Type B pancreatic cell (in vitro differentiated cells): Measurements from ENCODE around the gene SLC16A12. TPM values are rescaled to one million over a fixed set of nuclear protein-coding genes. Genes with fewer than 3 reads are reported as not detected.
A peak's percentile ranks its signal among the peaks of the same experiment; 100 is the strongest.

ENCODE experiments used
- DNase-seq: peaks from one replicate; pipeline ENCODE4 v3.0.0; 2021; ENCODE audit warnings: mixed read lengths; ENCODE audit not compliant: unreplicated experiment; ENCODE audit errors: extremely low spot score
- H3K27ac Mint-ChIP-seq: 2 replicates; pipeline ENCODE4 v1.8.0; 2021; ENCODE audit warnings: mild to moderate bottlenecking, mixed read lengths
- H3K27me3 Mint-ChIP-seq: 2 replicates; pipeline ENCODE4 v1.8.0; 2021; ENCODE audit warnings: mixed read lengths
- H3K36me3 Mint-ChIP-seq: 2 replicates; pipeline ENCODE4 v1.8.0; 2021; ENCODE audit warnings: mixed read lengths
- H3K4me1 Mint-ChIP-seq: one replicate; pipeline ENCODE4 v1.8.0; 2021; ENCODE audit warnings: mixed read lengths; ENCODE audit not compliant: unreplicated experiment
- H3K4me3 Mint-ChIP-seq: 2 replicates; pipeline ENCODE4 v1.8.0; 2021; ENCODE audit warnings: mild to moderate bottlenecking, mixed read lengths
- H3K9me3 Mint-ChIP-seq: 2 replicates; pipeline ENCODE4 v1.8.0; 2021; ENCODE audit warnings: mixed read lengths
- total RNA-seq: library from RNA; stranded (reverse); gene quantifications from 2 replicates; pipeline ENCODE4 v1.2.1, GENCODE V29; 2021; ENCODE audit warnings: low replicate concordance
- TF ChIP-seq, protein P1 (sequence below): fragments of 200-600 bp; sonication (generic); conservative IDR thresholded peaks from 2 replicates; pipeline ENCODE4 v1.5.0; 2021; ENCODE audit warnings: antibody characterized with exemption, mild to moderate bottlenecking

Gene SLC16A12
- total RNA-seq, 1 donor from 2014 or later, result 3.7 TPM

GRCh38 chr10:89481662-89482061 is 53.7 kb downstream of the SLC16A12 start:
- peak overlapping the region; percentile 79 for H3K27ac Mint-ChIP-seq
- no peak for DNase-seq
- peaks cover 20% of the 10 kb centered on the region for H3K4me1 Mint-ChIP-seq
- no peak overlapping the region for H3K4me3 Mint-ChIP-seq
- H3K27me3 Mint-ChIP-seq, result no peaks in the 10 kb centered on the region
- H3K9me3 Mint-ChIP-seq, result no peaks in the 10 kb centered on the region
- no peaks in the 10 kb centered on the region for H3K36me3 Mint-ChIP-seq
- TF ChIP-seq, protein P1, sequence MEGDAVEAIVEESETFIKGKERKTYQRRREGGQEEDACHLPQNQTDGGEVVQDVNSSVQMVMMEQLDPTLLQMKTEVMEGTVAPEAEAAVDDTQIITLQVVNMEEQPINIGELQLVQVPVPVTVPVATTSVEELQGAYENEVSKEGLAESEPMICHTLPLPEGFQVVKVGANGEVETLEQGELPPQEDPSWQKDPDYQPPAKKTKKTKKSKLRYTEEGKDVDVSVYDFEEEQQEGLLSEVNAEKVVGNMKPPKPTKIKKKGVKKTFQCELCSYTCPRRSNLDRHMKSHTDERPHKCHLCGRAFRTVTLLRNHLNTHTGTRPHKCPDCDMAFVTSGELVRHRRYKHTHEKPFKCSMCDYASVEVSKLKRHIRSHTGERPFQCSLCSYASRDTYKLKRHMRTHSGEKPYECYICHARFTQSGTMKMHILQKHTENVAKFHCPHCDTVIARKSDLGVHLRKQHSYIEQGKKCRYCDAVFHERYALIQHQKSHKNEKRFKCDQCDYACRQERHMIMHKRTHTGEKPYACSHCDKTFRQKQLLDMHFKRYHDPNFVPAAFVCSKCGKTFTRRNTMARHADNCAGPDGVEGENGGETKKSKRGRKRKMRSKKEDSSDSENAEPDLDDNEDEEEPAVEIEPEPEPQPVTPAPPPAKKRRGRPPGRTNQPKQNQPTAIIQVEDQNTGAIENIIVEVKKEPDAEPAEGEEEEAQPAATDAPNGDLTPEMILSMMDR, result no peak

DNA sequence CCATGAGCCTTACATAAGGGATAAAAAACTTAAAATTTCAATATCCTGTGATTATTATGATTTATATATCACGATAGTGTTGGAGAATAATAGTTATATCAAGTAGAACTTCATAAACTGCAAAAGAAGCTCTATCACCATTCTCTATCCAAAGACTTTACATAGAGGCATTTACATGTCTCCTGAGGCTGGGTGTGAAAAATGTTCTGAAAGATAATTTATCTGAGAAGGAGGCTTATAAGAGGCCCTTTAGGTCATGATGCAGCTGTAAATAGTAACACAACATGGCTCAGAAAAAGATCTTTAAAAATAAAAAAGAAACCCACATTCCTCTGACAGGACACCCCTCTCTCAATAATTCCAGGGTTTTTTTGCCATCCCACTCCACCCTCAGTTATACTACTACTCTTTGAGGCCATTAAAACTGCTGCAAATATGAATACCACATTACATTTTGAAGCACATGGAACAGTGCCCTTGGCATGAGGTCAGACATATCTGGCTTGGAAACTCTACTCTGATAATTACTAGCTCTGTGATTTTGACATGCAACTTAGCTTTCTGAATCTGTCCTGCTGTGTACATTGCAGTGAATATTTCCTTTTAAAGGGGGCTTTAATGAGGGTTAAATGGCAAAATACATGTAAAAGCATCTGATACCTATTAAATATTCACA is 55.5 kb downstream of the SLC16A12 start:
- TF ChIP-seq, protein P1, result no peak
- Mint-ChIP-seq H3K4me3 (no peak overlapping the region), H3K4me1 (peaks cover 33% of the 10 kb centered on the region), H3K36me3 (no peaks in the 10 kb centered on the region), H3K27ac (no peak overlapping the region), H3K9me3 (no peaks in the 10 kb centered on the region), H3K27me3 (no peaks in the 10 kb centered on the region)
- no peak for DNase-seq

DNA sequence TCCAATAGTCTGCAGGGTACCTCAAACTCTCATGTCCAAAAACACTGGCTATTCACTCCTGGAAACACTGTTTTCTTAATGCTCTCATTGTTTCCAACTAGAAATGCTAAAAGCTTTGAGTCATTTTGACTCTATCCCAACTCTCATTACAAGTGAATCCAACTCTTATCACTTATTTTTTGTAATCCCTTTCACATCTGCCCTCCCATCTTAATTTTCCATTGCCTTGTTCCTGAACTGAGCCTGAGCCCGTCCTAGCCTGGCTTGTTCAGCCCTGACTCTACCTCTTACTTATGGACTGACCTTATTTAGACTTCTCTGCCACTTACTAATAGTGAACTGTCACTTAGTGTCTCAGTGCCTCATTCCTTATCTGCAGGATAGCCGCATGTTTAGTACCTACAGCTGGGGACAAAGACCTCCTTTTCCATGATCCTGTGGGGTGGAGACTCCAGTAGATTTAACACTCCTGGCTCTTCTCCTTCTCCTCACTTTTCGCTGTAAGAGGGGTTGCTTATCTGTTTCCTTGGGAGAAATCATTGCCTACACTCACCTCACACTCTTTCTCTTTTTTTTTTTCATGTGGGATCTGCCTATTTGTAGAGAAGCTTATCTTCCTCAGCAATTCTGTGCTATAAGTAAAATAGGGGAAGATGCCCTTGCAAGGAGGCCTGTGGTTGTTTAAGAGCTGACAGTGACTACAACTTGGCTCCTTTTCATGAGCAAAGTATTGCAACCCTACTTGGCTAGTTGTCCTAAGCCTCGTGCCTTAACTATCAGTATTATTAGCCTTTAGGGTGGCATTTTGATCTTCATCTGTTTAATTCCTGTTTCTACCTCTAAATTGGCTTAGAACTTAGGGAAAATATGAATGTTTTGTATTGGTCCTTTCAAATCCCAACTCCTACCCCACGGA is 56.4 kb downstream of the SLC16A12 start:
- Mint-ChIP-seq H3K4me3 (peak overlapping the region; percentile 37), H3K36me3 (no peaks in the 10 kb centered on the region), H3K27ac (peak overlapping the region; percentile 61), H3K27me3 (no peaks in the 10 kb centered on the region), H3K4me1 (peaks cover 33% of the 10 kb centered on the region), H3K9me3 (no peaks in the 10 kb centered on the region)
- DNase-seq, result no peak
- TF ChIP-seq, protein P1, result no peak

- no peaks in the 10 kb centered on the region for H3K27me3 Mint-ChIP-seq
- TF ChIP-seq, protein P1, result no peak
- H3K4me1 Mint-ChIP-seq, result peaks cover 33% of the 10 kb centered on the region
These were observed 57.2 kb downstream of the SLC16A12 start for GRCh38 chr10:89478085-89478738.

DNA sequence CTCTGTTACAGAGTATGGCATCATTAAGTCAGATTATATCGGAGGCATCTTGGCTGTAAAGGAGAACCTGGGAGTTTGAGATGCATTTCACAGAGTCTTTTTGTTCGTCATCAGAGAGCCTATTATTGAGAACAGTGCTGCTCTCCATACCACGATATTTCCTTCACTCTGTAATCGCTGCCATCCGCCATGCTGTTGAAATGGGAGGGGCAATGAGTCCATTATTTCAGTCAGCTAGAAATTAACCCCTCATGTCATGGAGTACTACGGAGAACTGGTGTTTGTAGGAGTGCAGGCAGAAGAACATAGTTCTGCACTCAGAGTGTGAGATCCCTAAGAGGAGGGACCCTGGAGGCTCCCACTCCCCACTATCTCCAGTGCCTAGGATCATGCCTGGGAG is 59.2 kb downstream of the SLC16A12 start:
- Mint-ChIP-seq H3K27ac (peak overlapping the region; percentile 71), H3K9me3 (no peaks in the 10 kb centered on the region), H3K4me1 (peaks cover 33% of the 10 kb centered on the region), H3K27me3 (no peaks in the 10 kb centered on the region), H3K36me3 (no peaks in the 10 kb centered on the region), H3K4me3 (no peak overlapping the region)
- TF ChIP-seq, protein P1, result no peak
- DNase-seq, result no peak

More at GRCh38 chr10:89478085-89478738, 57.2 kb downstream of the SLC16A12 start:
- H3K9me3 Mint-ChIP-seq, result no peaks in the 10 kb centered on the region
- H3K36me3 Mint-ChIP-seq, result no peaks in the 10 kb centered on the region
- H3K27ac Mint-ChIP-seq, result peak overlapping the region; percentile 61
- DNase-seq, result no peak
- peak overlapping the region; percentile 37 for H3K4me3 Mint-ChIP-seq
